HepG2 (cell line): ENCODE results near the gene VPS52. TPM values are rescaled to one million over a fixed set of nuclear protein-coding genes. Genes with fewer than 3 reads are reported as not detected.

Experiments used
- AGO2 ChIP-seq: fragments of 200-400 bp; formaldehyde crosslinking; optimal IDR thresholded peaks from 2 replicates; pipeline ENCODE3; 2017; ENCODE audit warnings: mild to moderate bottlenecking, low read depth, low read length, moderate library complexity
- CENPT ChIP-seq: sonication (generic); formaldehyde crosslinking; IDR thresholded peaks from 2 replicates; pipeline ENCODE4 v1.8.0; 2022; ENCODE audit warnings: low read depth, mild to moderate bottlenecking, moderate library complexity, missing genetic modification reagents
- DMAP1 ChIP-seq: IDR thresholded peaks from 2 replicates; pipeline ENCODE4 v1.6.1; 2016
- FUBP1 ChIP-seq: sonication (generic); formaldehyde crosslinking; IDR thresholded peaks from 2 replicates; pipeline ENCODE4 v1.5.1; 2020; ENCODE audit warnings: missing genetic modification reagents, mild to moderate bottlenecking, borderline replicate concordance
- HDAC2 ChIP-seq: sonication (generic); formaldehyde crosslinking; IDR thresholded peaks from 2 replicates; pipeline ENCODE4 v1.4.0; 2020; ENCODE audit warnings: missing genetic modification reagents
- JARID2 ChIP-seq: sonication (generic); formaldehyde crosslinking; IDR thresholded peaks from 2 replicates; pipeline ENCODE4 v1.8.1; 2023; ENCODE audit warnings: missing genetic modification reagents, inconsistent platforms; ENCODE audit not compliant: insufficient replicate concordance
- PAF1 ChIP-seq: IDR thresholded peaks from 2 replicates; pipeline ENCODE4 v1.6.1; 2016; ENCODE audit warnings: missing genetic modification reagents, missing compliant biosample characterization
- PHF5A ChIP-seq: IDR thresholded peaks from one replicate; pipeline ENCODE4 v1.6.1; 2018; ENCODE audit warnings: low read depth, missing genetic modification reagents; ENCODE audit not compliant: unreplicated experiment
- POGZ ChIP-seq: sonication (generic); formaldehyde crosslinking; IDR thresholded peaks from 2 replicates; pipeline ENCODE4 v1.4.0; 2020; ENCODE audit warnings: mild to moderate bottlenecking, missing genetic modification reagents
- PPARG ChIP-seq: conservative IDR thresholded peaks from 2 replicates; pipeline ENCODE4 v1.6.1; 2016; ENCODE audit warnings: missing biosample characterization, missing genetic modification reagents
- RFX3 ChIP-seq: IDR thresholded peaks from 2 replicates; pipeline ENCODE4 v1.6.1; 2016; ENCODE audit warnings: missing biosample characterization, missing genetic modification reagents
- SALL1 ChIP-seq: sonication (generic); formaldehyde crosslinking; IDR thresholded peaks from 2 replicates; pipeline ENCODE4 v1.8.0; 2022; ENCODE audit warnings: mild to moderate bottlenecking, missing genetic modification reagents
- SP2 ChIP-seq: sonication (generic); formaldehyde crosslinking; IDR thresholded peaks from 2 replicates; pipeline ENCODE4 v1.5.1; 2020; ENCODE audit warnings: mild to moderate bottlenecking, missing genetic modification reagents
- TEF ChIP-seq: sonication (generic); formaldehyde crosslinking; IDR thresholded peaks from 2 replicates; pipeline ENCODE4 v1.5.0; 2020; ENCODE audit warnings: missing genetic modification reagents
- THAP7 ChIP-seq: sonication (generic); formaldehyde crosslinking; IDR thresholded peaks from 2 replicates; pipeline ENCODE4 v1.8.1; 2023; ENCODE audit warnings: mild to moderate bottlenecking, missing genetic modification reagents
- TRAFD1 ChIP-seq: sonication (generic); formaldehyde crosslinking; IDR thresholded peaks from 2 replicates; pipeline ENCODE4 v1.5.1; 2020; ENCODE audit warnings: missing genetic modification reagents, mild to moderate bottlenecking, borderline replicate concordance
- ZFP82 ChIP-seq: sonication (generic); formaldehyde crosslinking; IDR thresholded peaks from 2 replicates; pipeline ENCODE4 v1.5.1; 2020; ENCODE audit warnings: mild to moderate bottlenecking, missing genetic modification reagents, borderline replicate concordance
- ZNF260 ChIP-seq: sonication (generic); formaldehyde crosslinking; IDR thresholded peaks from 2 replicates; pipeline ENCODE4 v1.4.0; 2020; ENCODE audit warnings: missing genetic modification reagents, low read depth, mild to moderate bottlenecking, borderline replicate concordance
- ZNF33A ChIP-seq: sonication (generic); formaldehyde crosslinking; IDR thresholded peaks from 2 replicates; pipeline ENCODE4 v1.5.1; 2020; ENCODE audit warnings: missing genetic modification reagents, mild to moderate bottlenecking, moderate library complexity, borderline replicate concordance
- ZNF574 ChIP-seq: sonication (generic); formaldehyde crosslinking; IDR thresholded peaks from 2 replicates; pipeline ENCODE4 v1.4.0; 2020; ENCODE audit warnings: missing genetic modification reagents
- ZSCAN22 ChIP-seq: sonication (generic); formaldehyde crosslinking; IDR thresholded peaks from 2 replicates; pipeline ENCODE4 v1.4.0; 2020; ENCODE audit warnings: mild to moderate bottlenecking, missing genetic modification reagents
- polyA plus RNA-seq, 8 experiments: library from polyadenylated mRNA; depleted of rRNA in 3 of 8; stranded (reverse) in 7 of 8; unstranded in 1 of 8; fragments of >200 nt; fragmentation: Illumina TruSeq in 4 of 8; extraction: Trizol in 4 of 8; gene quantifications; 2 replicates each; pipeline versions ENCODE4 v1.2.1 to v1.2.3, GENCODE V29; 2011 to 2016; ENCODE audit warnings: low read depth in 4 of 8, missing spikeins in 1 of 8, mixed read lengths in 1 of 8; ENCODE audit not compliant: insufficient read depth in 1 of 8
- total RNA-seq, 5 experiments: library from RNA; depleted of rRNA; stranded (reverse); fragments of >200 nt; fragmentation: Illumina TruSeq; extraction: Trizol; gene quantifications; 2 replicates each; pipeline ENCODE4 v1.2.3, GENCODE V29; 2016; ENCODE audit warnings: low read depth in 1 of 5

The VPS52 gene
- total and polyA plus RNA-seq, 2 of the 13 experiments (the other 11 are each of a cell fraction or from before 2014, with no cell fraction given): 48.9 to 85.5 TPM

- TF ChIP-seq ZSCAN22 (CRISPR knock-in tag) (no peak), ZFP82 (CRISPR knock-in tag) (no peak), POGZ (no peak), AGO2 (peak; percentile 100), CENPT (CRISPR knock-in tag) (0 out of 2 replicates have a peak, but pooled peaks have one; percentile 16), DMAP1 (CRISPR knock-in tag) (no peak), FUBP1 (CRISPR knock-in tag) (no peak), TEF (no peak), PAF1 (CRISPR knock-in tag) (no peak), ZNF260 (CRISPR knock-in tag) (no peak), PPARG (CRISPR knock-in tag) (no peak), HDAC2 (CRISPR knock-in tag) (no peak), RFX3 (CRISPR knock-in tag) (no peak), JARID2 (CRISPR knock-in tag) (no peak), TRAFD1 (CRISPR knock-in tag) (no peak), SP2 (CRISPR knock-in tag) (0 out of 2 replicates have a peak, but pooled peaks have one; percentile 17), SALL1 (CRISPR knock-in tag) (no peak), ZNF33A (CRISPR knock-in tag) (no peak), ZNF574 (CRISPR knock-in tag) (no peak), PHF5A (CRISPR knock-in tag) (no peak), THAP7 (no peak)
These were observed 5.4 kb upstream of the VPS52 start, which contains the start of gene B3GALT4 (continued) for GRCh38 chr6:33276864-33277662.
